Measurements from ENCODE around the gene PNPLA6. TPM values are rescaled to one million over a fixed set of nuclear protein-coding genes. Genes with fewer than 3 reads are reported as not detected.

The PNPLA6 gene
- total and polyA plus RNA-seq, 8 donors: 28.7 to 255 (median 37.7) TPM

DNA sequence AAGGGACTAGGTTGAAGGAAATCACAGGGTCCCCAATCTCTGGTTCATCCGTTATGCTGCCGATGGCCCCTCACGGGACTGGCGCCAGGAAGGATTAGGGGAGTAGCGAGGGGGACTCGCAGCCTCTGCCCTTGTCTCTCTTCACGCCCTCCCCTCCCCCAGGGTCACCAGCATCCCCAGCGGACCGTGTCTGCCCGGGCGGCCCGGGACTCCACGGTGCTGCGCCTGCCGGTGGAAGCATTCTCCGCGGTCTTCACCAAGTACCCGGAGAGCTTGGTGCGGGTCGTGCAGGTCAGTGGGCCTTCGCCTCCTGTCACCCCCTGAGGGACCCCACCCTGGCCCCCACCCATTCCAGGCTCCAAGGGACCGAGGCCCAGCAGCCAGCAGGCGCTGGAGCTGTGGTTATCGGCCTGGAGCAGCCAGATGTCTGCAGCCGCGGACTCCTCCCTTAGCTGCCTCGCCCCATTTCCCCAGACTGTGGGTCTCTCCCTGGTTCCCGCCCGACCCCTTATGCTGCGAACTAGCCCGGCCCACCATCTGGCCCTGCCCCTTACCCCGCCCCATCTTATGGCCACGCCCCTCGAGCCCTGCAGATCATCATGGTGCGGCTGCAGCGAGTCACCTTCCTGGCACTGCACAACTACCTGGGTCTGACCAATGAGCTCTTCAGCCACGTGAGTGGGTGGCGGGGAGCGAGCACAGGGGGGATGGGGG is 5.4 kb downstream of the PNPLA6 start:
- Histone ChIP-seq H3K4me1 (peaks cover 6 to 78% of the 10 kb centered on the region in 2 donors), H3K27ac (no peak overlapping the region), H3K4me3 (no peak overlapping the region), H3K36me3 (peaks cover 0 to 93% of the 10 kb centered on the region in 2 donors), H3K9me3 (no peaks in the 10 kb centered on the region), H3K27me3 (no peaks in the 10 kb centered on the region)
- ATAC-seq (no peak), DNase-seq (peak in 1 of 4 donors; percentile 83)
- TF ChIP-seq, protein P1, sequence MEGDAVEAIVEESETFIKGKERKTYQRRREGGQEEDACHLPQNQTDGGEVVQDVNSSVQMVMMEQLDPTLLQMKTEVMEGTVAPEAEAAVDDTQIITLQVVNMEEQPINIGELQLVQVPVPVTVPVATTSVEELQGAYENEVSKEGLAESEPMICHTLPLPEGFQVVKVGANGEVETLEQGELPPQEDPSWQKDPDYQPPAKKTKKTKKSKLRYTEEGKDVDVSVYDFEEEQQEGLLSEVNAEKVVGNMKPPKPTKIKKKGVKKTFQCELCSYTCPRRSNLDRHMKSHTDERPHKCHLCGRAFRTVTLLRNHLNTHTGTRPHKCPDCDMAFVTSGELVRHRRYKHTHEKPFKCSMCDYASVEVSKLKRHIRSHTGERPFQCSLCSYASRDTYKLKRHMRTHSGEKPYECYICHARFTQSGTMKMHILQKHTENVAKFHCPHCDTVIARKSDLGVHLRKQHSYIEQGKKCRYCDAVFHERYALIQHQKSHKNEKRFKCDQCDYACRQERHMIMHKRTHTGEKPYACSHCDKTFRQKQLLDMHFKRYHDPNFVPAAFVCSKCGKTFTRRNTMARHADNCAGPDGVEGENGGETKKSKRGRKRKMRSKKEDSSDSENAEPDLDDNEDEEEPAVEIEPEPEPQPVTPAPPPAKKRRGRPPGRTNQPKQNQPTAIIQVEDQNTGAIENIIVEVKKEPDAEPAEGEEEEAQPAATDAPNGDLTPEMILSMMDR (IDR thresholded peaks at IDR 0.05): no peak
- intact Hi-C loops (cut with DNase I): no loop called here

DNA sequence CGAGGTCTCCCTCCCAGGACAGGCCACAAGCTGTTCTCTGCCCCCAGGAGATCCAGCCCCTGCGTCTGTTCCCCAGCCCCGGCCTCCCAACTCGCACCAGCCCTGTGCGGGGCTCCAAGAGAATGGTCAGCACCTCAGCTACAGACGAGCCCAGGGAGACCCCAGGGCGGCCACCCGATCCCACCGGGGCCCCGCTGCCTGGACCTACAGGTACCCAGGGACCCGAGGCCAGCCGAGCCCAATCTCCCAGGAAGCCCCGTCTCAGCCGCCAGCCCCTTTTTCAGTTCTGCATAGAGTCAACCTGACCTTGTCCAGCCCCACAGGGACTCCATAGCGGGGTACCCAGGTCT is 5.9 kb downstream of the PNPLA6 start:
- TF ChIP-seq, protein P1 (IDR thresholded peaks at IDR 0.05): no peak
- H3K4me1 ChIP-seq: peaks cover 1 to 79% of the 10 kb centered on the region in 2 donors
- H3K27me3 ChIP-seq: no peaks in the 10 kb centered on the region
- DNase-seq (peak in 1 of 4 donors; percentile 82), ATAC-seq (no peak)
- H3K36me3 ChIP-seq: peaks cover 0 to 97% of the 10 kb centered on the region in 2 donors
- H3K27ac ChIP-seq: no peak overlapping the region
- no peak overlapping the region for H3K4me3 ChIP-seq
- intact Hi-C loops (cut with DNase I): no loop called here
- H3K9me3 ChIP-seq: no peaks in the 10 kb centered on the region

DNA sequence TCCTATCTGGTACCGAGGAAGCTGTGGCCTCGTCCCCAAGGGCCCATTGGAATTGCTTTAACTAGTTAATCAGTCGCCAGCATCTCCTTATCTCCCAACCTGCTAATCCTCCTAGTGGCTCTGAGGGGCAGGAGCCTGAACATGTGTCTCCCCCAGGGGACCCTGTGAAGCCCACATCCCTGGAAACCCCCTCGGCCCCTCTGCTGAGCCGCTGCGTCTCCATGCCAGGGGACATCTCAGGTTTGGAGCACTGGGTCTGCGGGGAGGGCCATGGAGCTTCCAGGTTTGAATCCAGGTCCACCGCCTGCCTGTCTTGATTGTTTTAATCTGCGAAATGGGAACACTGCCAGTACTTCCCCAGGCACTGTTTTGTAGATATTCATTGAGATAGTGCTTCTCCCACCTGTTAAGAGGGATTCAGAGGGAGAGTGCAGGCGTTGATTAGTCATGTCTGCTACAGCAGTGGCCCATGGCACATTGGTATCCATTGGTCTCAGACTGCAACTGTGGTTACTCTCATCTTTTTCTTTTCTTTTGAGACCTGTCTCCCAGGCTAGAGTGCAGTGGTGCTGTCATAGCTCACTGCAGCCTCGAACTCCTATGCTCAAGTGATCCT is 6.4 kb downstream of the PNPLA6 start:
- Histone ChIP-seq H3K4me3 (no peak overlapping the region), H3K27me3 (no peaks in the 10 kb centered on the region), H3K9me3 (no peaks in the 10 kb centered on the region), H3K27ac (no peak overlapping the region), H3K4me1 (peaks cover 0 to 79% of the 10 kb centered on the region in 2 donors), H3K36me3 (peaks cover 0 to 93% of the 10 kb centered on the region in 2 donors)
- DNase-seq: no peak
- TF ChIP-seq, protein P1 (IDR thresholded peaks at IDR 0.05): no peak
- intact Hi-C loops (cut with DNase I): no loop called here
- ATAC-seq: no peak

DNA sequence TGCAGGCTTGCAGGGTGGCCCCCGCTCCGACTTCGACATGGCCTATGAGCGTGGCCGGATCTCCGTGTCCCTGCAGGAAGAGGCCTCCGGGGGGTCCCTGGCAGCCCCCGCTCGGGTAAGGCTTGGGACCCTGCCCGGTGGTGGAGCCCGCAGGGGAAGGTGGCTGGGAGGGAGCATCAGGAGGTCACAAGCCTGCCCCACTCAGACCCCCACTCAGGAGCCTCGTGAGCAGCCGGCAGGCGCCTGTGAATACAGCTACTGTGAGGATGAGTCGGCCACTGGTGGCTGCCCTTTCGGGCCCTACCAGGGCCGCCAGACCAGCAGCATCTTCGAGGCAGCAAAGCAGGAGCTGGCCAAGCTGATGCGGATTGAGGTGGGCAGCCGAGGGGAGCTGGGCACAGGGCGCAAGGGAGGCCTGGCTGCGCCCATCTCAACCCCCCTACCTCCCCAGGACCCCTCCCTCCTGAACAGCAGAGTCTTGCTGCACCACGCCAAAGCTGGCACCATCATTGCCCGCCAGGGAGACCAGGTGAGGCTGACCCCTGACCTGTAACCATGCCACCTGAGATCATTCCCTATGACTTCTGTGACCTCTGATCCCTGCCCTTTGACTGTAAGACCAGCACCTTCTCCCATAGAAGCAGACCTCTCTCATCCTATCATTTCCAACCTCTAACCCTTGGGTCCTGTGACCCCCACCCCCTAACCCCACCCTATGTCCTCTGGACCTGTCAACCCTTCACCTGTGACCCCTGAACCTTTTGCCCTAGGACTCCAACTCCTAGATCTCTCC is 7.2 kb downstream of the PNPLA6 start:
- no peak overlapping the region for H3K4me3 ChIP-seq
- TF ChIP-seq, protein P1 (IDR thresholded peaks at IDR 0.05): no peak
- H3K27me3 ChIP-seq: no peaks in the 10 kb centered on the region
- intact Hi-C loops (cut with DNase I): no loop called here
- DNase-seq: peak in 1 of 4 donors; percentile 79
- no peak for ATAC-seq
- peaks cover 0 to 73% of the 10 kb centered on the region in 2 donors for H3K4me1 ChIP-seq
- H3K27ac ChIP-seq: peak overlapping the region; percentile 59 to 95
- H3K9me3 ChIP-seq: no peaks in the 10 kb centered on the region
- peaks cover 0 to 89% of the 10 kb centered on the region in 2 donors for H3K36me3 ChIP-seq

DNA sequence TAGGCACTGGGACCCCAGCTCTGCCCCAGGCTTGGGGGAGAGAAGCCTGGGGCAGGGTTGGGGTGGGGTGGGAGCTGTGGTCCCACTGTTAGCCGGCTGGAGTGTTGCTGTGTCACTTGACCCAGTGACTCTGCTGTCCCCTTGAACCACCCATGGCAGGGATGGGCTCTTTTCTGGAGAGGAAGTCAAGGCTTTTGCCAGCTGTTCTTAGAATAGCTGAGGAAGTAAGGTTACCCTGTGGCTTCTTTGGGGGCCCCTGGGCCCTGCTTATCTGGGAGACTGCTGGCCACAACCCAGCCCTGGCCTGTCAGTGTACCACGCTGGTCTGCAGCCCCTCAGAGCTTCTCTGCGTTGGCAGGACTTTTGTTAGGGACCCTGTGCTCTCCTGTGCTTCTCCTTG is 9.1 kb downstream of the PNPLA6 start:
- TF ChIP-seq, protein P1 (IDR thresholded peaks at IDR 0.05): no peak
- no peaks in the 10 kb centered on the region for H3K9me3 ChIP-seq
- ATAC-seq (peak; percentile 65), DNase-seq (peak in 2 of 4 donors; percentile 79 to 86)
- H3K36me3 ChIP-seq: peaks cover 0 to 72% of the 10 kb centered on the region in 2 donors
- H3K4me3 ChIP-seq: no peak overlapping the region
- no peaks in the 10 kb centered on the region for H3K27me3 ChIP-seq
- peak overlapping the region; percentile 76 to 95 for H3K27ac ChIP-seq
- peaks cover 0 to 64% of the 10 kb centered on the region in 2 donors for H3K4me1 ChIP-seq
- intact Hi-C loops (cut with DNase I): no loop called here
